Activated CD4-positive, alpha-beta T cell treated with anti-CD3 and anti-CD28 coated beads for 36 hours (primary cell): ENCODE data around the gene PLAGL1. TPM values are rescaled to one million over a fixed set of nuclear protein-coding genes. Genes with fewer than 3 reads are reported as not detected.

ENCODE experiments used
- ATAC-seq: fragments of 200-7000 bp; cut with Tn5 transposase; one replicate; pipeline ENCODE4 v1.10.0; 2021; ENCODE audit warnings: mild to moderate bottlenecking, moderate library complexity
- CTCF ChIA-PET: fragments of 350-600 bp; sonication (Branson Sonifier 250); formaldehyde crosslinking; loops from one replicate; lab custom pipeline; 2021; ENCODE audit warnings: antibody characterized with exemption; lab: Charles Lee
- POLR2A ChIA-PET: fragments of 350-600 bp; sonication (Branson Sonifier 250); formaldehyde crosslinking; loops from one replicate; lab custom pipeline; 2021; ENCODE audit warnings: antibody characterized with exemption, inconsistent platforms; lab: Charles Lee
- DNase-seq: peaks from one replicate; pipeline ENCODE4 v3.0.0-alpha.2; 2020
- H3K27ac Mint-ChIP-seq: one replicate; pipeline ENCODE4 v1.8.0; 2021; ENCODE audit warnings: mixed read lengths
- H3K27me3 Mint-ChIP-seq: one replicate; pipeline ENCODE4 v1.8.0; 2021; ENCODE audit warnings: mixed read lengths
- H3K36me3 Mint-ChIP-seq: one replicate; pipeline ENCODE4 v1.8.0; 2021; ENCODE audit warnings: low read depth, mixed read lengths
- H3K4me1 Mint-ChIP-seq: one replicate; pipeline ENCODE4 v1.8.0; 2021; ENCODE audit warnings: mixed read lengths
- H3K4me3 Mint-ChIP-seq: one replicate; pipeline ENCODE4 v1.8.0; 2021; ENCODE audit warnings: mild to moderate bottlenecking, moderate library complexity, mixed read lengths
- H3K9me3 Mint-ChIP-seq: one replicate; pipeline ENCODE4 v1.8.0; 2021; ENCODE audit warnings: low read depth, mixed read lengths
- intact Hi-C, 2 experiments: fragments of 100-400 bp; cut with DNase I in 1 of 2; cut with micrococcal nuclease in 1 of 2; formaldehyde crosslinking; loops; one replicate each; pipeline versions ENCODE4 v1.14.2 to v1.15.1; 2022 to 2024; cut with DNase I, micrococcal nuclease
- total RNA-seq, 2 experiments: library from RNA; stranded (reverse); gene quantifications; one replicate each; pipeline ENCODE4 v1.2.3, GENCODE V29; 2021

Gene PLAGL1
- total RNA-seq, 2 experiments from 2014 or later: 15.9 to 16.3 TPM

DNA sequence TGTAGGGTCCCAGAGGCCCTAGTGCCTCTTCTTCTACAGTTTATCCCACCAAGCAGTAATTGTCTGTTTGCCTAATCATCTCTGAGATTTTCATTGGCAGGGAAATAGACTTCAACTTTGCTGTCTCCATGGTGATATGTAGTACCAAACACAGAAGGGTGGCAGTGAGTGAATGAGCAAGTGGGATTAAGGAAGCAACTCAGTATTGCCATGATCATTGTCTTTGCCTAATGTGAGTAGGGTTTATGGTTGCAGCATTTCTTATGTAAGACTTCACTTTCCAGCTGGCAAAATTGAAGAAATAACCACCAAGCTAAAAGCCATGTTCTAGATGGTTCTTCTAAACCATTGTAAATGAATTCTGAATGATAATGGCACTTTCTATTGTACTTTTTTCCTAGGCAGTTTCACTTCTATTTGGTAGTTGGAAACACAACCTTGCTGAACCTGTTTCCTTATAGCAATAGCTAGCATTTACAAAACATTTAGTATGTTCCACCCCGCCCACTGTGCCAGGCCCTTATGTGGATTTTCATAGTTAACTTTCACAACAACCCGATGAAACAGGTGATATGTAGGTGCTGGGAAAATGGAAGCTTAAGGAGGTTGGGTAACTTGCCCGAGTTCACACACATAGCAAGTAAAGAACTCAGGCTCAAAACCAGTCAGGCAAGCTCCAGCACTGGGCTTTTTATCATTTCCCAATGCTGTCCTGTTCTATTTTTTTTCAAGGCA is 111.8 kb downstream of the PLAGL1 start:
- no peak for DNase-seq
- intact Hi-C loops: no loop called here
- no peaks in the 10 kb centered on the region for H3K27me3 Mint-ChIP-seq
- H3K4me1 Mint-ChIP-seq: no peaks in the 10 kb centered on the region
- ChIA-PET POLR2A (no interaction called here), CTCF (interaction anchor here (0.7 kb wide), 1 partner anchor 239 kb away, joined by 3 read pairs; no protein-coding TSS in a partner anchor)
- no peaks in the 10 kb centered on the region for H3K36me3 Mint-ChIP-seq
- no peaks in the 10 kb centered on the region for H3K9me3 Mint-ChIP-seq
- ATAC-seq: no peak
- H3K27ac Mint-ChIP-seq: no peak overlapping the region
- no peak overlapping the region for H3K4me3 Mint-ChIP-seq

DNA sequence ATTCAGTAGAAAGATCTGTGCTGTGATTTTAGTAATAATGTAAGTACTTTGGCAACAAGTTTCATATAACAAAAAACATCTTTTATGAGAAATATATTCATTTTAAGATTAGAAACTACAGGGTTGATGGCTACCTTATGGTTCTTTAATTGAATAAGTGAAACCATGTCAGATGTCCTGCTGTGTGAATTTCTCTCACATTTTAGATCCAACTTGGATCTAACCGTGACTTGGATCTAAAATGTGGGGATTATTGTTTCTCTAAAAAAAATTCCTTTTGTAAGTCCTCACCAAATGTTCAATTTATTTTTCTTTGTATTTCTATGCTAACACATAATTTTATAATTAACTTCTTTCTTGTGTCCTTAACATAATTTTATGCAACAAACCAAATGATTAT is 113.4 kb downstream of the PLAGL1 start:
- H3K9me3 Mint-ChIP-seq: no peaks in the 10 kb centered on the region
- DNase-seq (no peak), ATAC-seq (no peak)
- H3K4me3 Mint-ChIP-seq: no peak overlapping the region
- H3K4me1 Mint-ChIP-seq: no peaks in the 10 kb centered on the region
- no peaks in the 10 kb centered on the region for H3K27me3 Mint-ChIP-seq
- no peak overlapping the region for H3K27ac Mint-ChIP-seq
- POLR2A ChIA-PET: no interaction called here
- CTCF ChIA-PET: no interaction called here
- intact Hi-C loops: no loop called here
- no peaks in the 10 kb centered on the region for H3K36me3 Mint-ChIP-seq

Other genes starting within 250 kb of the PLAGL1 start
- gene LTV1, start 164.9 kb downstream of the PLAGL1 start, total RNA-seq: 10 to 100 TPM; 34.3 to 36.3 TPM
- not detected for gene ZC2HC1B, start 143.8 kb downstream of the PLAGL1 start, total RNA-seq
- 100 to 1,000 TPM; 152 to 164 TPM for gene SF3B5, start 87.3 kb upstream of the PLAGL1 start, total RNA-seq
- gene STX11, start 142.3 kb upstream of the PLAGL1 start, total RNA-seq: 10 to 100 TPM; 19.6 to 20.9 TPM